Measurements from ENCODE around the gene PPP3CA.

PPP3CA gene

DNA sequence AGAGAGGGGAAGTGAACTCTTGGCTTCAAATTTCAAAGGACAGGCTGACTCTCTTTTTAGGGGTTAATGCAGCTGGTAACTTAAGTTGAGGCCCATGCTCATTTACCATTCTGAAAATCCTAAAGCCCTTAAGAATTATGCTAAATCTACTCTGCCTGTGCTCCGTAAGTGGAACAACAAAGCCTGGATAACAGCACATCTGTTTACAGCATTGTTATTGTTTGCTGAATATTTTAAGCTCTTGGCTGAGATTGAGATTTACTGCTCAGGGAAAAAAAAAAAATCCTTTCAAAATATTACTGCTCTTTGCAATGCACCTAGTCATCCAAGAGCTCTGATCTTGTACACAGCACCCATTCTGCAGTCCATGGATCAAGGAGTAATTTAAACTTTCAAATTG, 17.7 kb downstream of the PPP3CA start:
- no peak for DNase-seq

DNA sequence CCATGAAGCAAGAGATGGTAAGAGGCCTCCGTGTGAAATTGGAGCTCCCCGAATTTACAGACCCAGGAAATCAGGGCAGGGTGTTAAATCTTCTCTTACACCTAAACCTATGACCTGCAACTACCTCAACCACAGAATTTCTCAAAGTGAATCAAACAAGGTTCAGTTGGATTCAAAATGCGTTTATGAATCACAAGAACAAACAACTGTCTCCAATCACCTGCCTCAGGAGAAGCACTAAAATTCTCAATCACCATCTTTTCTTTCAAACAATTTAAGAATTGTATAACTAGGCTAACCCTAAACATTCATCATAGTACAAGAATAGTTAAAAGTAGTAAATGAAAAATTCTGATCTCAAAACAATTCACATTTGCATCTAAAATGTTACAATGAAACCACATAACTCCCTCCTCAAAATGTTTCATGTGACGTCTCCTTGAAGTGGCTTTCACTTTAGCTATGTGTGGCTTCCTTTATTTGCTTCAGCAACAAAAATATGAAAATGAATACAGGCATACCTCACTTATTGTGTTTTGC, 19.2 kb downstream of the PPP3CA start:
- no peak for DNase-seq

DNA sequence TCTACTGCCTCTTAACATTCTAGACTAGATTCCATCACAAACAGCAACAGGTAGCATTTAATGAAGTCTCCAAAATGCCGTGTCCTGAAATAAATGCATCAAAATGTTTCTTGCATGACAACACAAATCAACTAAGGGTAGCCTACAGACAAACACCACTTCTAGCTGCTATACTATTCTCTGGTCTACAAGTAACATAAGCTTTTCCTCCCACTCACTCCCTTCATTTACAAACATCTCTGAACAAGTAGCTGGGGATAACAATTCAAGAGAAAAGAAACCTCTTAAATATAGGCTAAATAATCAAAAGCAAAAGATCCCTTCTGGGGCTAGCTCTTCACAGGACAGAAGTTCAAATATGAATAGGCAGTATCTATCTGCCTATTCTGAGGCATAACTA, 20.8 kb downstream of the PPP3CA start:
- DNase-seq, result no peak

DNA sequence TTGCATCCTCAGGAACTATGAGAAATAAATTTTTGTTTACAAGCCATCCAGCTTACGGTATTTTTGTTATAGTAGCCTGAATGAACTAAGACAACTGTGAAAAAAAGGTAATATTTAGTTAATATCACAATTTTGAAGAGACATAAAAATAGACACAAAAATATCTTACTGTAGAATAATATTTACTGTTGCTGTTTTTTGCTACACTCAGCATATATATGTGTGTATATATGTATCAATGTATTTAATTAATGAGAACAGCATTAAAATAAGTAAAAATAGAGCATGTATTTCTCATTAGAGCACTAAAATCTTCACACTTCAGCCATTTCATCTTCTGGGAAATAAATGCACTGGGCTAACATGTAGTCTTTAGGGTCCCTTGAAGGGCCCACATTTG, 24.6 kb downstream of the PPP3CA start:
- DNase-seq, result no peak

DNA sequence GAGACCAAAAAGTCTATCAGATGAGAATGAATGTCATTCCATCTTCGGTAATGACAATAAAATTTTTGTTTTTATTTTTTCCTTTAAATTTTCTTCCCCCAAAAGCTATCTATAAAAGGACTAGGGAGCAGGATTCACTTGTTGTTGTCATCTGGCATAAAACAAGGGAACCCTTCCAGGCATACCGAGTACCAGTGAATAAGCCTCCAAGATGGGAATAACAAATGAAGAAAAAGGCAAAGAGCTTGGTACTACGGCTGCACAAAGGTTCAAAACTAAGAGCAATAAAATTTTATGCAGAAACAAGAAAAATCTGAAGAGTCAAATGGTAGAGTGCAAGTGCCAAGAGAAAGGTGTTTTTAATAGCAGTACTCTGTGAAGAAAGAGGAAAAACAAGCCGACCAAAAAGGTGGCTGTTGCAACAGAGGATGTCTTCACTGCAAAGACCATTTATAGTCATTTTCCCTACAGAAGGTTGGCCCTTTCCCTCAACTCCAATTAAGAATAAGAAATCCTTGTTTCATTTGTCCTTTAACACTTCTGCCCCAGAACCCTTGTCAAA, 25.8 kb downstream of the PPP3CA start:
- no peak for DNase-seq

DNA sequence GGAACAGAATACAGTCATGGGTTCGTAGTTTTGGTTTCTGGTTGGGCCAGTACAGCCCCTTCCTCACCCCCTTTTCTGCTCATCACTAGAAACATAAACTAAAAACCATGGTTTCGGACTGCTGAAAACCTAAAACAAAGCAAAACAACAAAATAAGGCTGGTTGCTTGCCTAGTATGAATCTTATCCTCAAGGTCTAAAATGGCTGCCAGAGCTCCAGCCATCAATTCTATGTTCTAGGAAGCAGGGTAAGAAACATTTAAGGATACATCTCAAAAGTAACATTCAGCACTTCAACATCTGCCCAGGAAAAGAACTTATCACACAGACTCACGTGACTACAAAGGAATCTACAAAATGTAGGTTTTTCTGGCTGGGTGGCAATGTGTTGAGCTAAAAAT, 31.5 kb downstream of the PPP3CA start:
- DNase-seq, result no peak

DNA sequence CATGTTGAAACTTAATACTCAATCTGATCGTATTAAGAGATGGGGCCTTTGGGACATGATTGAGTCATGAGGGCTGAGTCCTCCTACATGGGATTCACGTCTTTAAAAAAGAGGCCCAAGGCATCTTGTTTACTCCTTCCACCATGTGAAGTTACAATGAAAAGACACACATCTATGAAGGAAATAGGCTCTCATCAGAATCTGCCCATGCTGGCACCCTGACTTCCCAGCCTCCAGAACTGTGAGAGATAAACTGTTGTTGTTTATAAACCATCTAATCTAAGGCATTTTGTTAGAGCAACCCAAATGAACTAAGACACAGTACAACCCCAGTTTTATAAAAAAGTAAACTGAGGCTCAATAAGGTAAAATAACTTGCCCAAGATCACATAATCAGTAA, 32.3 kb downstream of the PPP3CA start:
- no peak for DNase-seq

DNA sequence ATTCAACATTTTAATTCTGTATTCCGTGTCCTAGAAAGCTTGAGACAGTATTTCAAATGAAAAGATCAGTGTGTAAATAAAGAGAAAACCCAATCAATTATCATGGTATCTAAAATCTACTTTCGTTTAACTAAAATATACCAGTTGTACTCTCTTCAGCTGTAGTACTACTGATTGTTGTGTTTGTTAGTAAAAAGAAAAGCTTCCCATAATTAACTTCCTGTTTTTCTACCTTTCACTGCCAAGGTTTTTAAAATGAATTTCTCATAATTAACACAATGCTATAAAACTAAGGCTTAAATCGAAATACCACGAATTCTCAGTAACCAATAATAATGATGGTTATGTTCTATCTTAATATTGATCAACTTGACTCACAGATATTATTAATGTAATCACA, 37.4 kb downstream of the PPP3CA start:
- DNase-seq, result no peak

DNA sequence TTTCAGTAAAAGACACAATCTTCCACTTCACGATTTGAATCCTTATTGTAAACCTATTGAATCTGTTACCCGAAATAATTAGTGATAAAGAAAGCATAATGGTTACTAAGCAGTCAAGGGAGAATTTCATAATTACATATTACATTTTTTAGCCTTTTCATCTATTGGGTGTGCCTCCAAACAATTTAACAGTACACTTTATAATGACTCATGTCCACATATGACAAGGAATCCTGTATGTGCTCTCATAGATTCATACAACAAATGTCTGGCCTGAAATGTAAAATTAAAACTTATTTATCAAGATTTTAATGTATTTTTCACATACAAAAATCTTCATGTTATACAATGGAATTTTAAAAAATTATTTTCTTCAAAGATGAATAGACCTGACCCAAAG, 39.4 kb downstream of the PPP3CA start:
- no peak for DNase-seq

DNA sequence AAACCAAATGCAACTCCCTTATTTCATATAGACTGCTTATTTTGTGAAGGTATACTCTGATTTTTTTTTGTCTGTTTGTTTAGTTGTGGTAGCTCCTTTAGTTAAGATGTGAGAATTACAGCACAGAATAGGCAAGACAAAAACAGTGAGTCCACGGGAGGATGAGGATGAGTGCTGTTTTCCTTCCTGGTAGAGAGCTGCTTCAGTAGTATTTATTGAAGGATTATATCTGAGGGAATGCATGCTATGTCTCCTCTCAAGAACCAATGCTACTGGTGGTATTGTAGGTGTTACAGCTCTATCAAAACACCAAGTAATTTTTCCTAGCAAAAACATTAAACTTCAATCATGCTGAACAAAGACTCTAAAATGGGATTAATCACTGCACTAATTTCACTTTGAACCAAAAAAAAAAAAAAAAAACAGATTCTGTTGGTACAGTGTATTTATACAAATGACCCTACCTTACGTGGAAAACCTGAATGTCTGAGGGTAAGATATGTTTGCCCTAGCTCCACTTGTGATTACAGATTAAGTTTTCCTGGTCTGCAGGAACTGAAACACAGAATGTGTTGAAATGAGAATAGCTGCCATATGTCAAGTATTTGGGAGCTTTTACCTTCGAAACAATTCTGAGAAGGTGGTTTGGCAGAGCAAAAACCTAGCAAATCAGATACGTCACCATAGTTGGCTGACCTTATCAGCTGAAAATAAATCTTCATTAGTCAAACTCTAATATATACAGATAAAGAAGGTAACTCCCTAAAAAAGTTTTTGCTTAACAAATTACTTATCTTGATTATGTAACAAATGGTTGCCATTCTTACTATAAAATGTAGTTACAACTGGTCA, 40.3 kb downstream of the PPP3CA start:
- no peak for DNase-seq

DNA sequence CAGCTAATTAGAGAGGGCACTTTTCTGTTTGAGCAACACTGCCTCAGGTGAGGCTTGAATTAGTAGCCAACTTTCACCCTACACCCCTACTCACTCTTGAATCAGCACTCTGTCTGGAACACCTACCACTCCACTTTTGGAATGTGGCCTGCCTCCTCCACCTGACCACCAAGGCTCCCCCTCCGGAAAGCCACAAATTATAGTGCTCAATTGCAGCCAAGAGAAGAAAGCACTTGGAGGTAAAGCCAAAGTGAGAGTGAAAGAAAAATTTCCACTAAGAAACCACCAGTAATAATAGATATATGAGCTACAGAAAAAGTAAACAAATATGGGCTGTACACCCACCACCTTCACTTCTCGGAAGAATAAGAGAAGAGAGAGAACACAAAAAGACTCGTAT, 41.1 kb downstream of the PPP3CA start:
- no peak for DNase-seq

DNA sequence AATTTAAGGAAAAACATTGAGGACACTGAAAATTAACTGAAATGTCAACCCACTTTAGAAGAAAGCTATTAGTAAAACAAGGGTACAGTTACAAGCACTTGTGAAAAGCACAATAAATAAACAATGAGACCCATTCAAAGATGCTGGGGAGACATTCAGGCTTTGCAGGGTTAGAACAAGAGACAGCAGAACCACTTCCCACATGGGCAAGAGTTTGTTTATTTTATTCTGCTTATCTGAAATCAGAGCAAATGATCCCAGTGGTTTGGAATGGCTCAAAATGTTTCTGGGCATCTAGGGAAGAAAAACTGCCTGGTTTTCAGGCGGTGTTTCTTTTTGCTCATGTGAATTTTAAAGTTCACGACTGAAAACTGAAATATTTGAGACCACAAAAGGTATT, 42.4 kb downstream of the PPP3CA start:
- DNase-seq, result no peak

DNA sequence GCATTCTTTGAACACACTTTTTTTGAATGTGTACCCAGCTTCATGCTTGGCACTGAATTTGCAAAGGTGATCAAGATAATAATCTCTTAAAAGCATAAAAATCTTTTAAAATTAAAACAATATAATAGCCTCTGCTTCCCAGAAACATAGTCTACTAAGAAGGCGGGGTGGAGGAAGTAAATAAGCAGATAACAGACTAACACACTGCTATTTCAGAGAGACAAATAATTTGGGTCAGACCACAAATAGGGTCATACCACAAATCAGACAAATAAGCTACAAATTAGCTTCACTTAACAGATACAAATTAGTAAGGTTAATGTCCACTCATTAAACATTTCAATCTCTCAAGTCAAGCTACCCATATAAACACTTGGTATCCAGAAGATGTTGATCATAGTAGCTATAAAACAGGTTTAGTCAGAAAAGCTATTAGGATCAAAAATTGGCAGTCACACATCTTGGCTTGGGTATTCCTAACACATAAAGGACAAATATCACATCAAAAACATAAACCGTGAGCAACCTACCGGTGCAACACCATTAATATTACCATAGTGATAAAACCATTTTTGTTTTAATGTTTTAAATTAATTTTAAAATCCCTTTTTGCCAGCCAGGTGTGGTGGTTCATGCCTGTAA, 47.3 kb downstream of the PPP3CA start:
- DNase-seq, result no peak

DNA sequence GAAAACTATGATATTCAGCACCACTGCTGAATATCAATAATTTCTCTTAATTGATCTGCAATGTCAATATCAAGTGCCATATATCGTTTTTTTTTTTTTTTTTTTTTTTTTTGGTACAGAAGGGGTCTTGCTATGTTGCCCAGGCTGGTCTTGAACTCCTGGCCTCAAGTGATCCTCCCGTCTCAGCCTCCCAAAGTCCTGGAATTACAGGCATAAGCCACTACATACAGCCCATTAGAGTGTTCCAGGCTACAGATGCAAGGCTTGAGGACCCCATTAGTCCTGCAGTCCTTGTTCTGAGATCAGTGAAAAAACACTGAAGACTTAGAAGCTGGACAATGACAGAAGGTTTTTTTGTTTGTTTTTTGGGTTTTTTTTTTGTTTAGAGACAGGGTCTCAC, 48.3 kb downstream of the PPP3CA start:
- no peak for DNase-seq

DNA sequence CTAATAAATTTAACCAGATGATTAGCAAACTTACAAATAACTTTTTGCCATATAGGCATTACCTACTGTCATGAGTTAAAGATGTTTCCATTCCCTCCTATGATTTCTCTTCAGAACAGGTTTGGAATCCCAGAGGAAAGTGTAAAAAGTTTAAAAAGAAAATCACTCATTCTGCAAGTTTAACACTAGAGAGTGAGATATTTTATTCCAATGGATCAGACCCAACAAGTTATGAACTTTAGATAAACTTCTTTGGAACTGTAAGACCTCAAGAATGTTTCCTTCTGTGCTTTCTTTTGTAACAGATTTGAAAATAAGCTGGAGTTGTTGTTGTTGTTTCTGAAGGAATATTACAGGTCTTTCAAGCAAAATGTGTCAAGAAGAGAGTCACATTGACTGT, 51.6 kb downstream of the PPP3CA start:
- DNase-seq, result no peak

DNA sequence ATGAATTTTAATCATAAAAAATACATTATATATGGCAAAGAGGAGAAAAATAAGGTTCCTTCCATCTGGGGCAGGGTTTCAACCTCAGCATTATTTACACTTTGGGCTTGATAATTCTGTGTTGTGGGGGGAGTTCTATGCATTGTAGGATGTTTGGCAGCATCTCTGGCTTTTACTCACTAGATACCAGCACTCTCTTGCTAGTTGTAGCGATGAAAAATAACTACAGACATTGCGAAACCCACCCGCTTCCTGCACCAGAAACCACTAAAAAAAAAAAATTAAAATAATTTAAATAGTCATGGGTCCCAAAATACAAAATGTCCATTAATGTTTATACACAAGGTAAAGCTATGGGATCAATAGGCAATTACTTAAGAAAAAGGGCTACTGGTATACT, 52.7 kb downstream of the PPP3CA start:
- DNase-seq, result no peak

DNA sequence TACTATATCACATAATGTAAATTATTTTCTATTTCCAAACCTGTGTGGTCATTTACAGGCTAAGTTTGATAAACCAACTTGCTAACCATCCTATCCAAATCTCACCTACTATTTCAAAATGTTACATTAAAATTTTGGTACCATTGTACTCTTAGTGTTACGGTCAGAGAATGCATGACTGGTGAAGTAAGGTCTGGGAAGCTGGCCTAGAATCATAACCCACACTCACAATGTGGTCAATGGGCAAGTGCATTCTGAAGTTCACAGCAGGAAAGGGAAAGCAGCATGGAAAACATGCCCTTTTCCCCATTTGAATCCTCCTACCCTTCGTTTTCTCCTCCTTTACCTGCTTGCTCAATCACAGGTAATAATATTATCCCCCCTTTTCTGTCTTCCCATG, 54.4 kb downstream of the PPP3CA start:
- DNase-seq, result no peak

DNA sequence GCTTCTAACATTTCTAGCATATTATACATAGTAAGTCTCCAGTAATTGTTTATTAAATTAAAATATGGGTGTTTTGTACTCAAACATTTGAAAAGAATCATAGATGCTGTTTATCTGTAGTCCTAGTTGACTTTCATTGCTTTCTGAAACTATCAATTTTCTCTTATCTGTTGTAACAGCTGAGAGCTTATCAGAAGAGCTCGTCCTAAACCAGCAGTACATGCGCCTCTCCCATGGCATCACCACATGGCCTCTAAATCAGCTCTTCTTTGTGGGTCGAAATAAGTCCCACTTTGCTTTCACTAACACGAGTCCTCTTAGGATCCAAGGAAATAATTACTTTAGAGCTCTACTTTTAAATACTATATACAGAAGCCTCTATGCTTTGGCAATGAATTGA, 55.1 kb downstream of the PPP3CA start:
- no peak for DNase-seq

DNA sequence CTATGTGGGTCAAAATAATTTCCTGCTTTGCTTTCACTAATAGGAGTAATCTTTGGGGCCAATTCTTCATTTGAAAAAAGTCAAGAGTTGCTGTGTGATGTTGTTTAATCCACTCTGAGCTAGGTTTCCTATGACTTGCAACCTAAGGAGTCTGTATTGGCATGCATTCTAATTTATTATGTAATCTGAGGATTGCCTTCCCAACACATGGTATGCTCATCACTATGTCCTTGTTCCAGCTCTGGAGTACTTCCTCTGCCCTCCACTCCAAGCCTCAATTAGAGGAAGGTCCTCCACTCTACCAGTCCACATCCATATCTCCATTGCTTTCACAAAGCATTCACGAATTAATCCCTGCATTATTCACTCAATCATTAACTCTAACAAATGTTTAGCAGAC, 56.1 kb downstream of the PPP3CA start:
- DNase-seq, result no peak

DNA sequence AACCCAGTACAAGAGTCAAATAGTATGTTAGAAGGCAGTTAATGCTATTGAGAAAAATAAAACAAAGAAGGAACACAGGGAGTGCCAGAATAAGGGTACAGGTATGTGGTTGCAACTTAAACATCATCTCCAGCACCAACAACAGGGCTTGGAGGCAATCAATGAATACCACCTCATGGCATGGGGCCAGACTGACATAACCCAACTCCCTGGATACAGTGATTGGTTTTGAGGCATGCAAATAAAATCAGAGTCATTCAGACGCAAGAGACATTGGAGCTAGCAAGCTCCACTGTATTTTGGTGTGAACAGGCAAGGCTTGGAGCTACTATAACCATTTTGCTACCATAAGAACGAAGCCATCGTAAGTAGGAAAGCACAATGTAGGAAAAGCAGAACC, 56.7 kb downstream of the PPP3CA start:
- DNase-seq, result no peak

DNA sequence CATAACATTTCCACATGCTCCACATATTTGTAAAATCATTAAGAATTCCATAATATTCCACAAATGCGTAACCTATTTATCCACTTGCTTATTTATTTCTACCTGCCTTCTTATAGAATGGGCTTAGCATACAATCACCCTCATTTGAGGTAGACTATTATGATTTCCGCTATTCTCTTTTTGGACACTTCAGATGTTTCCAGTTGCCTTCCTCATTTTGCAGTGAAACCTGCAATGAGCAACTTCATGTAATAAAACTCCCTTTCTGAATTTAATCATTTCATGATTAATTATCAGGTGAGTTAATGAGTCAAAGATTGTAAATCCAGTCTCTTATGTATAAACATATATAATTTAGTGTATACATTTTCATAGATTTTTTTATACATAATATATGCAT, 58.0 kb downstream of the PPP3CA start:
- DNase-seq, result no peak

DNA sequence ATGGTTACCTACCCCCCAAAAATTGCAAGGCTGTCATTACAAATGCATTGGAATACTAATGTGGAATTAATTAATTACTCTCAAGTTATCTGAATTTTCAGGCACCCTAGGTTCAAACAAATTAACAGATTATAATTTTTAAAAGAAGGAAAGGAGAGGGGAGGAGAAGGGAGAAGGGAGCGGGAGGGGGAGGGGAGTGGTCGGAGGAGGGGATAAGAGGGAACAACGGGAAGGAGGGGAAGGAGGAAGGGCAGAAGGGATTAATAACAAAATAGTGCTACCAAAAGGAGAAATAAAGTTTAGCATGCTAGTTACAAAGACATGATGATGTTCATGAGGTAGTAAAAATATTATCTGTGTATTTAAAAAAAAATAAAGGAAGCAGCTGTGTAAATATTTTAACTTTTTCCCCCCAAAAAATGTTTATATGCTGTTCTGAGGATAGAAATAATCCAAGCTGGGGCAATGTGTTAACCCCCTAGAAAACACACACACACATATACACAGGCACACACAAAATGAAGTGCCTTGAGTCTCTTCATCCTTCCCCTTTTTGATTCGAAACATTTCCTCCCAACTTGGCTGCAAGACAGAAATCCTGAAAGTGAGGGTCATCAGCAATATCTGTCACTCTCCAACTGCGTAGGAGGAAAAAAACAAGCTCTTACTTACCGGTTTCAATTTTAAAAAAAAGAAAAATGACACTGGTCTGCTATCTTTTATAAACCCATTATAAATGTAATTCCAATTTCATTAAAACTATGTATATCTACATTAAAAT, 58.8 kb downstream of the PPP3CA start:
- no peak for DNase-seq

DNA sequence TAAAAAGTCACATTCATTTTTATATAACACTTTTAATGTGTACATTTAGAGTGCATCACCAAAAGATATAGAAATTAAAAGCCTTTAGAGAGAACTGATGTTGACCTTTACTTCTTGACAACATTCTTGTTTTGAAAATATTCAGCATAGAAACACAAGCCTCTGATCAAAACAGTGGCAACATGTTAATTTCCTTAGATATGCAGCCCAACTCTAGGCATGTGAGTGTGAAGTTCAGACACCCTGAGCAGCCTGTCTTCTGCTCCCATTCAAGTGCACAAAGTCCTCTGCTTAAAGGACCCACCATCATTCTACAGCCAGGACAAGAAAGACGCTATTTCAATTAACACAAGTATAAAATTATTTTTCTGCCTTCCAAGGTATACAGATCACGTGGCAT, 60.0 kb downstream of the PPP3CA start:
- DNase-seq, result no peak

Data from activated CD8-positive, alpha-beta memory T cell treated with anti-CD3 and anti-CD28 coated beads for 24 hours (primary cell).